NCI-H2227 treated with DMSO at 0.1 percent for 48 hours (cell line): ENCODE data around the gene CBFA2T3.

ENCODE experiments used
- DNase-seq: peaks from one replicate; lab custom pipeline; 2025; lab: John Stamatoyannopoulos, UW

The CBFA2T3 gene

GRCh38 chr16:88839026-88839529 is 137.9 kb downstream of the CBFA2T3 start:
- no peak for DNase-seq

- DNase-seq: no peak
These were observed 138.4 kb downstream of the CBFA2T3 start for GRCh38 chr16:88838566-88838965.

GRCh38 chr16:88837806-88838205 is 139.2 kb downstream of the CBFA2T3 start:
- no peak for DNase-seq

- no peak for DNase-seq
These were observed 140.2 kb downstream of the CBFA2T3 start for GRCh38 chr16:88836791-88837190.

GRCh38 chr16:88835818-88836217 is 141.2 kb downstream of the CBFA2T3 start:
- no peak for DNase-seq

- DNase-seq: no peak
These were observed 141.6 kb downstream of the CBFA2T3 start for GRCh38 chr16:88835383-88835782.

GRCh38 chr16:88834670-88835069 is 142.3 kb downstream of the CBFA2T3 start:
- DNase-seq: no peak

- DNase-seq: no peak
These were observed 143.9 kb downstream of the CBFA2T3 start for GRCh38 chr16:88833086-88833485.

GRCh38 chr16:88831838-88832237 is 145.2 kb downstream of the CBFA2T3 start:
- no peak for DNase-seq

GRCh38 chr16:88830783-88831182 is 146.2 kb downstream of the CBFA2T3 start:
- no peak for DNase-seq

GRCh38 chr16:88830258-88830657 is 146.7 kb downstream of the CBFA2T3 start:
- no peak for DNase-seq

- no peak for DNase-seq
These were observed 148.3 kb downstream of the CBFA2T3 start for GRCh38 chr16:88828711-88829110.

- no peak for DNase-seq
These were observed 149.3 kb downstream of the CBFA2T3 start for GRCh38 chr16:88827727-88828126.

GRCh38 chr16:88826070-88826840 is 150.8 kb downstream of the CBFA2T3 start:
- no peak for DNase-seq

- DNase-seq: no peak
These were observed 151.9 kb downstream of the CBFA2T3 start for GRCh38 chr16:88825146-88825545.
